NCI-H2081 treated with DMSO at 0.1 percent for 48 hours (cell line): ENCODE data around the gene ZNF550.
"Not testable (repeated sequence)": the region's sequence is repeated elsewhere in the genome, so short reads cannot be mapped to it uniquely, and the experiment has no call there.

ENCODE experiments used
- DNase-seq: peaks from one replicate; lab custom pipeline; 2025; lab: John Stamatoyannopoulos, UW

The ZNF550 gene

DNA sequence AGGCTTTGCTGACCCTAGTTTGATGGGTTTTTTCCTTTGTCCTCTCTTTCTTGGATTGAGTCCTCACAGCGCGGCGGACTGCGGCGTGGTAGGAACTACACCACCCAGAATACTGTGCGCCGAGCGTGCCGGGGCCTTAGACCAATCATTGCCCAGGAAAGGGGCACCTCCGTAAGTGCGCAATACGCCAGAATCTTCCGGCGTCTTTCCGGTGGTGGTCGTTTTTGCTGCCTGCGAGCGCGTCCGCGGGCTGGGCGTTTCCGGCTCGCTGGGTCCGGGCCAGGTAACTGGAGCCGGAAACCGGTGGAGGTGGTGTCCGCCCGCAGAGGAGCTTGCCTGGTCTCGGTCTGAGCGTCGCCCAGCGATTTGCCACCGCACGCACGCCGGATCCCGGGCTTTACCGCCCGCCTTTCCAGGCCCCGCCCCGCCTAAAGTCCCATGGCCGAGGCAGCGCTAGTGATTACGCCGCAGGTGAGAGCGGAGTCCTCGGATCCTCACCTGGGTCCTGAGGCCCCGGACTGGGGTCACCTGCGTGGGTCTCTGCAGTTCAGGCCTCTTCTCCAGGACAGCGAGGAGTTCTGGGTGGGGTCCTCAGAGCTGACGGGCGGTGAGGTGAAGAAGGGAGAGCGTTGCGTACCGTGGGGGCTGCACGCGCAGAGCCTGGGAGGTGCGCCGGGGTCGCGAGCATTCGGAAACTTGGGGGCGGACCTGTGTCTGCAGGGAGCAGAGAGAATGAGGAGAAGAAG lies 32.4 kb downstream of the ZNF550 start, which contains the start of gene ZNF549:
TSS of gene ZNF549 (plus strand) at position 221 of the 746 bp plus-strand sequence. CDS start at position 439, 218 bp downstream.
- DNase-seq = peak; percentile 80

GRCh38 chr19:57518021-57518420 lies 41.6 kb downstream of the ZNF550 start:
- DNase-seq = not testable (repeated sequence)

GRCh38 chr19:57515255-57515654 lies 44.4 kb downstream of the ZNF550 start:
- DNase-seq = no peak

DNA sequence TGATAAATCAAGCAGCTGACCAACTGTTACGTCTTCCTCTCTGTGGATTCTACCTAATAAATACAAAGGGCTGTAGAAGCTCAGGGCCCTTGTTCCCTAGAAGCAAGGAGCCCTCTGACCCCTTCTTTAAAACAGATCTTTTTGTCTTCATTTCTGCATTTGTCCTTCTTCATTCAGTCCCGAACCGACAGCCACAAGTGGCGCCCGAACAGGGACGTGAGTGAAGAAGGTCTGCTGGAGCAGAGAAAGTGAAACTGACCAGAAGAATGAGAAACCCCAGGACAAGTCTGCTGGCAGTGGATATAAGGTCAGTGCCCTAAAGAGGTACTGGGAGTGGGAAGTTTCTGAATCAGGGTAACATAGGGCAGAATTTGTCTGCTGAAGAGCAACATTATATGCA lies 46.8 kb downstream of the ZNF550 start:
- DNase-seq = no peak

DNA sequence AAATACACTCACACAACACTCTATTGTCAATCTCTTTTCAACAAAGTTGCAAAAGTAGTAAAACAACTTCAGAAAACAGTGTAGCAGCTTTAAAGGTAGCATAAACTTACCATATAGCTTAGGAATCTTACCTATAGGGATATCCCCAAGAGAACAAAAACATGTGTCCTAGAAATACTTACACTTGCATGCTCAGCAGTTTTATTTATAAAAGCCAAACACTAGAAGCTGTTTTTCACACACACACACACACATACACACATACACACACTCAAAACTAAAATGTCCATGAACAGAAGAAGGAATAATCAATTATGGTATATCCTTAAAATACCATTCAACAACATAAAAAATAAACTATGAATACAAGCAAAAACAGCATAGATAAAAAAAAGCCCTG lies 48.2 kb downstream of the ZNF550 start:
- no peak for DNase-seq

DNA sequence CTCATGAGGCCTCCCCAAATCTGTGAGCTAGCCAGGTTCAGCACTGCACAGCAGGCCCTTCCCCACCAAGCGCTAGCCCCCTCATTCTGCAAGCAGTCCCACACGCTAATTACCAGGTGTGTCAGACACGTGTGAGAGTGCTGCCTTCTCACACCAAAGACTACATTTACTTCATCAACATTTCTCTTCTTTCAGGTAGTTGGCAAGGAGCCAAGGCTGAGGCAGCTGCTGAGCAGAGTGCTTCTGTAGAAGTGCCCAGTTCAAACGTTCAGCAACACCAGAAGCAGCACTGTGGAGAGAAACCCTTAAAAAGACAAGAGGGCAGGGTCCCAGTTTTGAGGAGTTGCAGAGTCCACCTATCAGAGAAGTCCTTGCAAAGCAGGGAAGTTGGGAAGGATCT lies 53.5 kb downstream of the ZNF550 start:
- no peak for DNase-seq

DNA sequence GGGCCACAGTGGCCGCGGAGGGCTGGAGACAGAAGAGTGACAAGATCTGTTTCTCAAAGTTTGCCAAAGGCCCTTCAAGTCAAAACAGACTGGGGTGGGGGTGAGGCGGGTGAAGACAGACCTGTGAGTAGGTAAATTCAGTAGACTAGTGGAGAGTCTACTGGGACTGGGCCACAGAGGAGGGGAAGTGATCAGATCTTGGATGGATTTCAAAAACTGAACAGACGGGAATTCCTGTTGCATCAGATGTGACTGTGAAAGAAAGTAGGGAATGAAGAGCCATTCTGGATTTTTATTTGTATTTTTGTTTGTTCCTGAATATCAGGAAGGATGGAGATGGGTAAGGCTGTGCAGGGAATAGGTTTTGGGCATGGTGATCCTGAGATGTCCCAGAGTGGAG lies 59.3 kb downstream of the ZNF550 start:
- not testable (repeated sequence) for DNase-seq

GRCh38 chr19:57499680-57500395 lies 59.8 kb downstream of the ZNF550 start, which contains the start of gene ZNF773:
Gene ZNF773 (plus strand): TSS chr19:57499938. CDS start chr19:57500081, 143 bp downstream.
- peak; percentile 49 for DNase-seq

GRCh38 chr19:57499332-57499679 lies 60.4 kb downstream of the ZNF550 start:
- not testable (repeated sequence) for DNase-seq

DNA sequence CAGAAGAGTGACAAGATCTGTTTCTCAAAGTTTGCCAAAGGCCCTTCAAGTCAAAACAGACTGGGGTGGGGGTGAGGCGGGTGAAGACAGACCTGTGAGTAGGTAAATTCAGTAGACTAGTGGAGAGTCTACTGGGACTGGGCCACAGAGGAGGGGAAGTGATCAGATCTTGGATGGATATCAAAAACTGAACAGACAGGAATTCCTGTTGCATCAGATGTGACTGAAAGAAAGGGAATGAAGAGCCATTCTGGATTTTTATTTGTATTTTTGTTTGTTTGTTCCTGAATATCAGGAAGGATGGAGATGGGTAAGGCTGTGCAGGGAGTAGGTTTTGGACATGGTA lies 71.4 kb downstream of the ZNF550 start:
- not testable (repeated sequence) for DNase-seq

GRCh38 chr19:57487477-57488298 lies 72.0 kb downstream of the ZNF550 start, which contains the start of gene ZNF419:
Gene ZNF419 (plus strand): TSS chr19:57487750. CDS start chr19:57487951, 201 bp downstream.
- DNase-seq = peak; percentile 43
